BJ (cell line): ENCODE measurements around the gene IGSF21. TPM values are rescaled to one million over a fixed set of nuclear protein-coding genes. Genes with fewer than 3 reads are reported as not detected.

Experiments
- CTCF ChIA-PET: fragments of 350-600 bp; formaldehyde crosslinking; extraction: SDS; loops from one replicate; lab custom pipeline; 2021; ENCODE audit warnings: antibody characterized with exemption, inconsistent platforms; lab: Yijun Ruan, JAX
- POLR2A ChIA-PET: fragments of 300-600 bp; sonication (Branson Sonifier 250); formaldehyde crosslinking; extraction: SDS; loops from one replicate; lab custom pipeline; 2021; ENCODE audit warnings: antibody characterized with exemption; lab: Charles Lee
- DNase-seq: peaks from one replicate; pipeline ENCODE4 v3.0.0-alpha.2; 2011; ENCODE audit warnings: low read depth
- H3K27me3 ChIP-seq: 2 replicates; pipeline ENCODE4 v1.6.0; 2011; ENCODE audit warnings: low read length; ENCODE audit not compliant: control insufficient read depth, insufficient read depth
- H3K36me3 ChIP-seq: 2 replicates; pipeline ENCODE4 v1.5.1; 2011; ENCODE audit warnings: low read length; ENCODE audit not compliant: control insufficient read depth, insufficient read depth
- H3K4me3 ChIP-seq: 2 replicates; pipeline ENCODE4 v1.5.1; 2011; ENCODE audit warnings: low read depth, mild to moderate bottlenecking, control low read depth, low read length
- CTCF ChIP-seq: IDR thresholded peaks from 2 replicates; pipeline ENCODE4 v1.5.1; 2011; ENCODE audit warnings: low read depth, mild to moderate bottlenecking, control low read depth, inconsistent platforms, low read length, moderate library complexity; ENCODE audit not compliant: insufficient read depth
- polyA plus RNA-seq: library from polyadenylated mRNA; depleted of rRNA; stranded (reverse); fragments of >200 nt; gene quantifications from 2 replicates; pipeline ENCODE4 v1.2.3, GENCODE V29; 2011

Gene IGSF21
- polyA plus RNA-seq, 1 experiment: not detected

- TF ChIP-seq CTCF: no peak
- ChIA-PET POLR2A (no interaction called here), CTCF (no interaction called here)
- Histone ChIP-seq H3K4me3 (no peak overlapping the region), H3K36me3 (no peaks in the 10 kb centered on the region), H3K27me3 (no peaks in the 10 kb centered on the region)
- DNase-seq: no peak
Observed at GRCh38 chr1:18148461-18148860, 40.9 kb downstream of the IGSF21 start.

GRCh38 chr1:18149027-18149641 lies 41.5 kb downstream of the IGSF21 start:
- CTCF ChIA-PET: no interaction called here
- POLR2A ChIA-PET: no interaction called here

GRCh38 chr1:18151436-18152122 lies 44.0 kb downstream of the IGSF21 start:
- no peak for TF ChIP-seq CTCF
- no peaks in the 10 kb centered on the region for H3K36me3 ChIP-seq
- no peak overlapping the region for H3K4me3 ChIP-seq
- no peak for DNase-seq
- CTCF ChIA-PET: no interaction called here
- H3K27me3 ChIP-seq: no peaks in the 10 kb centered on the region
- POLR2A ChIA-PET: no interaction called here

More at GRCh38 chr1:18149027-18149641, 41.5 kb downstream of the IGSF21 start:
- DNase-seq: no peak
- Histone ChIP-seq H3K27me3 (no peaks in the 10 kb centered on the region), H3K36me3 (no peaks in the 10 kb centered on the region), H3K4me3 (no peak overlapping the region)
- no peak for TF ChIP-seq CTCF

- CTCF ChIA-PET: no interaction called here
- no peaks in the 10 kb centered on the region for H3K36me3 ChIP-seq
- POLR2A ChIA-PET: no interaction called here
- no peak overlapping the region for H3K4me3 ChIP-seq
- TF ChIP-seq CTCF: no peak
- H3K27me3 ChIP-seq: no peaks in the 10 kb centered on the region
- DNase-seq: no peak
Observed at GRCh38 chr1:18154430-18155194, 47.0 kb downstream of the IGSF21 start.

- Histone ChIP-seq H3K36me3 (no peaks in the 10 kb centered on the region), H3K27me3 (no peaks in the 10 kb centered on the region), H3K4me3 (no peak overlapping the region)
- CTCF ChIA-PET: no interaction called here
- no peak for DNase-seq
- TF ChIP-seq CTCF: no peak
- POLR2A ChIA-PET: no interaction called here
Observed at GRCh38 chr1:18155881-18156385, 48.3 kb downstream of the IGSF21 start.
